ENCODE data around the gene CCDC68.

Gene CCDC68

DNA sequence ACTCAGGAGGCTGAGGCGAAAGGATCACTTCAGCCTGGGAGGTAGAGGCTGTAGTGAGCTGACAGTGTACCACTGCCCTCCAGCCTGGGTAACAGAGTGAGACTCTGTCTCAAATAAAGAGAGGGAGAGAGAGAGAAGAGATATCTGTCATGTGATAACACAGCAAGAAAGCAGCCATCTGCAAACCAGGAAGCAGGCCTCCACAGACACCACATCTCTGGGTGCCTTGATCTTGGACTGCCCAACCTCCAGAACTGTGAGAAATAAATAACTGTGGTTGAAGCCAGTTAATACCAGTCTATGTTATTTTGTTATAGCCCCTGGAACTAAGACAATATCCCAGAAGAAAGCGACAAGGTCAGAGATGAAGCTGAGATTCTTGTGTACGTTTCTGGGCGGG, 2.6 kb upstream of the CCDC68 start:
- no peak for DNase-seq (ENCODE audit: low read depth)
- no peak overlapping the region for H3K4me3 ChIP-seq (ENCODE audit: low read length)
- TF ChIP-seq, protein P1, sequence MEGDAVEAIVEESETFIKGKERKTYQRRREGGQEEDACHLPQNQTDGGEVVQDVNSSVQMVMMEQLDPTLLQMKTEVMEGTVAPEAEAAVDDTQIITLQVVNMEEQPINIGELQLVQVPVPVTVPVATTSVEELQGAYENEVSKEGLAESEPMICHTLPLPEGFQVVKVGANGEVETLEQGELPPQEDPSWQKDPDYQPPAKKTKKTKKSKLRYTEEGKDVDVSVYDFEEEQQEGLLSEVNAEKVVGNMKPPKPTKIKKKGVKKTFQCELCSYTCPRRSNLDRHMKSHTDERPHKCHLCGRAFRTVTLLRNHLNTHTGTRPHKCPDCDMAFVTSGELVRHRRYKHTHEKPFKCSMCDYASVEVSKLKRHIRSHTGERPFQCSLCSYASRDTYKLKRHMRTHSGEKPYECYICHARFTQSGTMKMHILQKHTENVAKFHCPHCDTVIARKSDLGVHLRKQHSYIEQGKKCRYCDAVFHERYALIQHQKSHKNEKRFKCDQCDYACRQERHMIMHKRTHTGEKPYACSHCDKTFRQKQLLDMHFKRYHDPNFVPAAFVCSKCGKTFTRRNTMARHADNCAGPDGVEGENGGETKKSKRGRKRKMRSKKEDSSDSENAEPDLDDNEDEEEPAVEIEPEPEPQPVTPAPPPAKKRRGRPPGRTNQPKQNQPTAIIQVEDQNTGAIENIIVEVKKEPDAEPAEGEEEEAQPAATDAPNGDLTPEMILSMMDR (conservative IDR thresholded peaks at IDR 0.05; ENCODE audit: low read depth, low read length): no peak

DNA sequence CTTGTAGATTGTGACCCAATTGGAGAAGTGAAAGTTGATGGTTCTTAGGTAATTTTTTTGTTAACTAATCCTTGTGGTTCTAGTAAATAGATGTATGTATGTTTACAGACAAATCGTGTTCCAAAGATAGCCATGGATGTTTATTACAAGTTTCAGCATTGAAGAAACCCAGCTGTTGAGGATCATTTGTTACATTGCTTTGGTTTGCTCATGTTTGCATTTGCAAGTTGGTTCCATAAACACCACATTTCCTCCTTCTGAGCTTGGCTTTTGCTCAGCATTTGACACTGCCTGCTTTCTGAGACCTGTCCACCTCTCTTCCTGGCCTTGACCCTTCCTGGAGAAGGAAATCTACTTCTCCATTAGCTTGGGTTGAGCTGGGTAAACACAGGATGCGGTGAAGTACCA, 1.8 kb upstream of the CCDC68 start:
- TF ChIP-seq, protein P1 (conservative IDR thresholded peaks at IDR 0.05; ENCODE audit: low read depth, low read length): no peak
- no peak overlapping the region for H3K4me3 ChIP-seq (ENCODE audit: low read length)
- no peak for DNase-seq (ENCODE audit: low read depth)

DNA sequence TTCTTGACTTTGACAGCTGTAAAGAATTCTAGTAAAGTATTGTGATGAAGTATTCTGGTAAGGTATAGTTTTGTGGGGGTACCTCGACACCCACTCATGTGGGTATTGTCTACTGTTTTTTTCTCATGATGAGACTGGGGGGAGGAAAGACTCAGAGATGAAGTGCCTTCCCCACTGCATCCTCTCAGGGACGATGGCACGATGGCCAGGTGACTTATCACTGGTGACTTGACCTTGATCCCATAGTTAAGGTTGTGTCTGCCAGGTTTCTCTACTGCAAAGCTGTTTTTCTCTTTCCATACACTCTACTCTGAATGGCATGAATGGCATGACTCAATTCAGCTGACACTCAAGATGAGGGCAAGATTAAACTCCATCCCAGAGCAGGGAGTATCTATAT, 936 bp upstream of the CCDC68 start:
- DNase-seq (ENCODE audit: low read depth): no peak
- no peak overlapping the region for H3K4me3 ChIP-seq (ENCODE audit: low read length)
- TF ChIP-seq, protein P1 (conservative IDR thresholded peaks at IDR 0.05; ENCODE audit: low read depth, low read length): no peak

DNA sequence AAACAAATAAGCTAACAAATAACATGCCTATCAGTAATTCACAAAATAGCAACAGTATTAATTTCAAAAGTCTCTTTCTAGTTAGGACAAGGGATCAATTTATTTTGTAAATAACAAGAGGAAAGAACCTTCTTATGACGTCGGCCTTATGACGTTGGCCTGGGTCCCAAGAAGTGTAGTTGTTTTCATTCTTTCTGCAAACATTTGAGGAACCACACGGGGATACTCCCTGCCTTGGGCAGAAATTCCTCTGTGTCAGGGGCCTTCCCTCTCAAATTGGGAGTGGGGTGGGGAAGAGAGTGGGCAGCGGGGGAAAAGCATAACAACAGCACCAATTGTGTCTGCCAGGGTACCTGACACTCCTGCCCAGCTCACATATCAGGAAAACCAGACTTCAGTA, 1.3 kb downstream of the CCDC68 start:
- H3K4me3 ChIP-seq (ENCODE audit: low read length): no peak overlapping the region
- TF ChIP-seq, protein P1 (conservative IDR thresholded peaks at IDR 0.05; ENCODE audit: low read depth, low read length): no peak
- peak; percentile 12 for DNase-seq (ENCODE audit: low read depth)

DNA sequence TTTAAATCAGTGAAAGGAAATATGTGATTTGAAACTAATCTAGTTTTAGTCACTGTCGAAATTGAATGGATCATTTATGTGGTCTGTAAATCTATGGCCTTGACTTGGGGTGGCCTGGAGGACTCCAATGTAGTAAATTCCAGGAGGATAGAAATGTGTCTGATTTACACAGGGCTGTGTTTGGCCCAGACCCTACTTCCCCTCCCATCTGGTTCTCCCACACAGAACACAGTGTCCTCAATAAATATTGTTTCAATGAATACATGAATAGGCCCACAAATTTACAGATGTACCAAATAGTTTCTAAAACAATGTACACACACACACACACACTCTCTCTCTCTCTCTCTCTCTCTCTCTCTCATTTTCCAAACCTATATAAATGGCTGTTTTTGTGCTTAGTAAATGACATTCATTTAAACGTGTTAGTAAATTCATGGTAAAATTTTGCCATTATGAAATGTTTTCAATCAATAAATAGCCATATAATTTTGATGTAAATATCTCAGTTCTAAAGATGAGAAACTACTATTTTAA, 1.9 kb downstream of the CCDC68 start:
- no peak for DNase-seq (ENCODE audit: low read depth)
- H3K4me3 ChIP-seq (ENCODE audit: low read length): no peak overlapping the region
- TF ChIP-seq, protein P1 (conservative IDR thresholded peaks at IDR 0.05; ENCODE audit: low read depth, low read length): no peak

DNA sequence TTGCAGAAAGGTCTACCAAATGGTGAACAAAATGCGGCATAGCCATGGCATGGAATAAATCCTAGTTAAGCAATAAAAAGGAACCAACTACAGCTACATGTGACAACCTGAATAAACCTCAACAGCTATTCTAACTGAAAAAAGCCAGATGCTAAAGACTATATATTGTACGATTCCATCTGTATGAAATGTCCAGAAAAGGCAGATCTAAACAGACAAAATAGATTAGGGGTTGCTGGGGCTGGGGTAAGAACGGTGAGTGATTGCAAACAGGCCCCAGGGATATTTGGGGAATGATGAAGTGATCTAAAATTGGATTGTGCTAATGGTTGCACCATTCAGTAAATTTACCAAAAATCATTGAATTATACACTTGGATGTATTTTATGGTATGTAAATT, 2.8 kb downstream of the CCDC68 start:
- H3K4me3 ChIP-seq (ENCODE audit: low read length): no peak overlapping the region
- no peak for DNase-seq (ENCODE audit: low read depth)
- TF ChIP-seq, protein P1 (conservative IDR thresholded peaks at IDR 0.05; ENCODE audit: low read depth, low read length): no peak

DNA sequence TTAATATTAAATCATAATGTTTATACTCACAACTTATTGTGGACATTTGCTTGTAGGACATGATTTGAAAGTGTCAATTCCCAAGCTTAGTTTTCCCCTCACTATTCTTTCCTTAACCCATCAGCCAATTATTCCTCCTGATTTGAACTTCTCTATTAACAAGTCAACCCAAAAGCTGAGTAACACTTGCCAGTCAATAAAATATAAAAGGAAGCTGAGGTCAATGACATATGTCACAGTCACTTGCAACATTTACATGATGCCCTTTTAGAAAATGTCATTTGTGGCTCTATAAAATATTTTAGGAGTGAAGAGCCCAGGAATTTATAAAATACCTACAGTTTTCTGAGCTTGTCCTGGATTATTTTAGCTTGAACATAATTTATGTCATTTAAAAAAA, 7.2 kb downstream of the CCDC68 start:
- no peak overlapping the region for H3K4me3 ChIP-seq (ENCODE audit: low read length)

More for the DNA sequence above, 7.2 kb downstream of the CCDC68 start:
- no peak for DNase-seq (ENCODE audit: low read depth)
- TF ChIP-seq, protein P1 (conservative IDR thresholded peaks at IDR 0.05; ENCODE audit: low read depth, low read length): no peak

Data from retinal pigment epithelial cell (primary cell).